ENCODE results near the gene DPEP3.

DNA sequence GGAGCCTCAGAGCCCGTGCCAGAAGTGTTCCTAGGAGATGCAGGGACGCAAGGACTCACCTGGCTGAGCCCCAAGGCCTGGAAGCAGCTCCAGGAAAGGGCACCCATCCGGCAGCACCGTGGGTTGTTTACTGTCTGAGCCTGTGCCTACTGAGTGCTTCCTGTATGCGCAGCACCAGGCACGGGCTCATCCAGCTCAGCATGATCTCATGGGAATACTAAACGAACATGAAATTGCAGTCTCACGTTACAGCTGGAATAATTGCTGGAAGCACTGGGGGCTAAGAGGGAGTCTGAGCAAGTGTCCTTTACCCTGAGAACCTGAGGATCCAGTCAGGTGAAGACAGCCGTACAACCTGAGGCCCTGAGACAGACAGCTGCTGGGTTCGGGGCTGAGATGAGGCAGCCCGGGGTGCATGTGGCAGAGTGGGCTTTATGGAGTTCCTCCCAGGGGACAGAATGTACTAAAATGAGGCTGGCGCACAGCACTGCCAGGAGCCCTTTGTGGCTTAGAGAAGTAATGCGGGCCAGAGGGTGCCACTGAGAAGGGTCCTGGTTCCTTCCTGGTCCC is 54.0 kb downstream of the DPEP3 start:
- no peak for TF ChIP-seq POLR2A (IDR thresholded peaks at IDR 0.05)
- TF ChIP-seq, protein P1, sequence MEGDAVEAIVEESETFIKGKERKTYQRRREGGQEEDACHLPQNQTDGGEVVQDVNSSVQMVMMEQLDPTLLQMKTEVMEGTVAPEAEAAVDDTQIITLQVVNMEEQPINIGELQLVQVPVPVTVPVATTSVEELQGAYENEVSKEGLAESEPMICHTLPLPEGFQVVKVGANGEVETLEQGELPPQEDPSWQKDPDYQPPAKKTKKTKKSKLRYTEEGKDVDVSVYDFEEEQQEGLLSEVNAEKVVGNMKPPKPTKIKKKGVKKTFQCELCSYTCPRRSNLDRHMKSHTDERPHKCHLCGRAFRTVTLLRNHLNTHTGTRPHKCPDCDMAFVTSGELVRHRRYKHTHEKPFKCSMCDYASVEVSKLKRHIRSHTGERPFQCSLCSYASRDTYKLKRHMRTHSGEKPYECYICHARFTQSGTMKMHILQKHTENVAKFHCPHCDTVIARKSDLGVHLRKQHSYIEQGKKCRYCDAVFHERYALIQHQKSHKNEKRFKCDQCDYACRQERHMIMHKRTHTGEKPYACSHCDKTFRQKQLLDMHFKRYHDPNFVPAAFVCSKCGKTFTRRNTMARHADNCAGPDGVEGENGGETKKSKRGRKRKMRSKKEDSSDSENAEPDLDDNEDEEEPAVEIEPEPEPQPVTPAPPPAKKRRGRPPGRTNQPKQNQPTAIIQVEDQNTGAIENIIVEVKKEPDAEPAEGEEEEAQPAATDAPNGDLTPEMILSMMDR (IDR thresholded peaks at IDR 0.05) = no peak
